HepG2 (cell line): Measurements from ENCODE around the gene BAZ1B. TPM values are rescaled to one million over a fixed set of nuclear protein-coding genes. Genes with fewer than 3 reads are reported as not detected.

Experiments used
- ATM ChIP-seq: fragments of 450-650 bp; IDR thresholded peaks from 2 replicates; pipeline ENCODE4 v1.7.1; 2017; ENCODE audit warnings: mild to moderate bottlenecking, borderline replicate concordance
- ELF4 ChIP-seq: sonication (generic); formaldehyde crosslinking; IDR thresholded peaks from 2 replicates; pipeline ENCODE4 v1.5.0; 2020; ENCODE audit warnings: missing genetic modification reagents, mild to moderate bottlenecking, moderate library complexity, borderline replicate concordance
- FOSL1 ChIP-seq: sonication (generic); formaldehyde crosslinking; IDR thresholded peaks from 2 replicates; pipeline ENCODE4 v1.9.0; 2021; ENCODE audit warnings: missing genetic modification reagents, borderline replicate concordance
- MED8 ChIP-seq: sonication (generic); formaldehyde crosslinking; IDR thresholded peaks from 2 replicates; pipeline ENCODE4 v1.8.1; 2023; ENCODE audit warnings: mild to moderate bottlenecking, missing genetic modification reagents; ENCODE audit not compliant: insufficient replicate concordance
- MIER3 ChIP-seq: IDR thresholded peaks from 2 replicates; pipeline ENCODE4 v1.6.1; 2016; ENCODE audit warnings: missing compliant biosample characterization, borderline replicate concordance
- MYNN ChIP-seq: sonication (generic); formaldehyde crosslinking; IDR thresholded peaks from 2 replicates; pipeline ENCODE4 v1.4.0; 2020; ENCODE audit warnings: mild to moderate bottlenecking, low read depth, missing genetic modification reagents
- SNAPC2 ChIP-seq: sonication (generic); formaldehyde crosslinking; IDR thresholded peaks from 2 replicates; pipeline ENCODE4 v1.8.1; 2022; ENCODE audit warnings: mild to moderate bottlenecking, missing genetic modification reagents
- TAF1 ChIP-seq: sonication (generic); formaldehyde crosslinking; IDR thresholded peaks from 2 replicates; pipeline ENCODE4 v1.4.0; 2020; ENCODE audit warnings: missing genetic modification reagents
- YY1 ChIP-seq: IDR thresholded peaks from 2 replicates; pipeline ENCODE4 v1.6.1; 2011; ENCODE audit warnings: low read length, low read depth, moderate library complexity, mild to moderate bottlenecking; ENCODE audit not compliant: insufficient read depth, insufficient replicate concordance
- ZNF550 ChIP-seq: sonication (generic); formaldehyde crosslinking; IDR thresholded peaks from 2 replicates; pipeline ENCODE4 v1.4.0; 2020; ENCODE audit warnings: mild to moderate bottlenecking, missing genetic modification reagents, borderline replicate concordance
- ZNF790 ChIP-seq: sonication (generic); formaldehyde crosslinking; IDR thresholded peaks from 2 replicates; pipeline ENCODE4 v1.8.0; 2022; ENCODE audit warnings: missing genetic modification reagents, mild to moderate bottlenecking, borderline replicate concordance
- polyA plus RNA-seq, 8 experiments: library from polyadenylated mRNA; depleted of rRNA in 3 of 8; stranded (reverse) in 7 of 8; unstranded in 1 of 8; fragments of >200 nt; fragmentation: Illumina TruSeq in 4 of 8; extraction: Trizol in 4 of 8; gene quantifications; 2 replicates each; pipeline versions ENCODE4 v1.2.1 to v1.2.3, GENCODE V29; 2011 to 2016; ENCODE audit warnings: low read depth in 4 of 8, missing spikeins in 1 of 8, mixed read lengths in 1 of 8; ENCODE audit not compliant: insufficient read depth in 1 of 8
- total RNA-seq, 5 experiments: library from RNA; depleted of rRNA; stranded (reverse); fragments of >200 nt; fragmentation: Illumina TruSeq; extraction: Trizol; gene quantifications; 2 replicates each; pipeline ENCODE4 v1.2.3, GENCODE V29; 2016; ENCODE audit warnings: low read depth in 1 of 5
- TF ChIP-seq, protein P1 (sequence below): sonication (generic); formaldehyde crosslinking; IDR thresholded peaks from 2 replicates; pipeline ENCODE4 v1.5.0; 2020; ENCODE audit warnings: mild to moderate bottlenecking, missing genetic modification reagents, borderline replicate concordance
- TF ChIP-seq, protein P2 (sequence below): sonication (generic); formaldehyde crosslinking; conservative IDR thresholded peaks from 2 replicates; pipeline ENCODE4 v1.4.0; 2020; ENCODE audit warnings: missing genetic modification reagents
- TF ChIP-seq, protein P3 (sequence below): sonication (generic); formaldehyde crosslinking; IDR thresholded peaks from 2 replicates; pipeline ENCODE4 v1.8.1; 2023; ENCODE audit warnings: mild to moderate bottlenecking, moderate library complexity, missing genetic modification reagents
- TF ChIP-seq, protein P4 (sequence below): sonication (generic); formaldehyde crosslinking; IDR thresholded peaks from 2 replicates; pipeline ENCODE4 v1.4.0; 2020; ENCODE audit warnings: missing genetic modification reagents

BAZ1B gene
- total and polyA plus RNA-seq, 2 of the 13 experiments (the other 11 are each of a cell fraction or from before 2014, with no cell fraction given), result 18.6 to 69.4 TPM

DNA sequence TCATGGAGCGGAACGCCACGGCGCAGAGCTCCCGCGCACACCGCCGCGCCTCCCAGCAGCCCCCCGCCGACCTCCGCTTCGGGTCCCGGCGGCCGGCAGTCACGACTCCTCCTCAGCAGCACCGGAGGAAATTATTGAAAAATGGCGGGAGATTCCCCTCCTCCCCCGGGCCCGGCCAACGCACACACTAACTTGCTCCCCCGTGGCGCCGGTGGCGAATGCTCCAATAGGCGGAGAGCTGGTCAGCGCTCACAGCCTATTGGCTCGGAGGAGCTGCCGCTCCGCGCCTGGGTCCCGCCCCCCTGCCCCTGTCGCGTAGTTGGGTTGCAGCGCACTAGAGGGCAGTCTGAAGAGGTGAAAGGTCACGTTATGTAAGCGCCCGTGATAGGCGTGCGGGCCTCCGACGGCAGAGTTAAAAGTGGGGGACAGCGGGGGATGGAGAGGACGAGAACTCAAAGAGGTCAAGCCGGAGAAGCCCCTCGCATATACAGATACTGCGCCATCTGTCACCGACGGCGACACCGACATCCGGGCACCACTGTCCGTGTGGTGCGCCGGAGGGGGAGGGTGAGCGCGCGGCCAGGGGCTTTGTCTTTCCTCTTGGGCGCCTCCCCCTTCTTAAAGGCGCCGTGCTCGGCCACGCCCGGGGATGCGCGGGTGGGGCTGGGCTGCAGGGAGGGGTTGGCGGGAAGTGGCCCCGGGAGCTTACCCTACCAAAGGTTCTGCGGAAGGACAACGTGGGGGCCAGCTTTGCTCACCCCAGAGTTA, at the start of gene BAZ1B (continued):
- TF ChIP-seq, protein P1, sequence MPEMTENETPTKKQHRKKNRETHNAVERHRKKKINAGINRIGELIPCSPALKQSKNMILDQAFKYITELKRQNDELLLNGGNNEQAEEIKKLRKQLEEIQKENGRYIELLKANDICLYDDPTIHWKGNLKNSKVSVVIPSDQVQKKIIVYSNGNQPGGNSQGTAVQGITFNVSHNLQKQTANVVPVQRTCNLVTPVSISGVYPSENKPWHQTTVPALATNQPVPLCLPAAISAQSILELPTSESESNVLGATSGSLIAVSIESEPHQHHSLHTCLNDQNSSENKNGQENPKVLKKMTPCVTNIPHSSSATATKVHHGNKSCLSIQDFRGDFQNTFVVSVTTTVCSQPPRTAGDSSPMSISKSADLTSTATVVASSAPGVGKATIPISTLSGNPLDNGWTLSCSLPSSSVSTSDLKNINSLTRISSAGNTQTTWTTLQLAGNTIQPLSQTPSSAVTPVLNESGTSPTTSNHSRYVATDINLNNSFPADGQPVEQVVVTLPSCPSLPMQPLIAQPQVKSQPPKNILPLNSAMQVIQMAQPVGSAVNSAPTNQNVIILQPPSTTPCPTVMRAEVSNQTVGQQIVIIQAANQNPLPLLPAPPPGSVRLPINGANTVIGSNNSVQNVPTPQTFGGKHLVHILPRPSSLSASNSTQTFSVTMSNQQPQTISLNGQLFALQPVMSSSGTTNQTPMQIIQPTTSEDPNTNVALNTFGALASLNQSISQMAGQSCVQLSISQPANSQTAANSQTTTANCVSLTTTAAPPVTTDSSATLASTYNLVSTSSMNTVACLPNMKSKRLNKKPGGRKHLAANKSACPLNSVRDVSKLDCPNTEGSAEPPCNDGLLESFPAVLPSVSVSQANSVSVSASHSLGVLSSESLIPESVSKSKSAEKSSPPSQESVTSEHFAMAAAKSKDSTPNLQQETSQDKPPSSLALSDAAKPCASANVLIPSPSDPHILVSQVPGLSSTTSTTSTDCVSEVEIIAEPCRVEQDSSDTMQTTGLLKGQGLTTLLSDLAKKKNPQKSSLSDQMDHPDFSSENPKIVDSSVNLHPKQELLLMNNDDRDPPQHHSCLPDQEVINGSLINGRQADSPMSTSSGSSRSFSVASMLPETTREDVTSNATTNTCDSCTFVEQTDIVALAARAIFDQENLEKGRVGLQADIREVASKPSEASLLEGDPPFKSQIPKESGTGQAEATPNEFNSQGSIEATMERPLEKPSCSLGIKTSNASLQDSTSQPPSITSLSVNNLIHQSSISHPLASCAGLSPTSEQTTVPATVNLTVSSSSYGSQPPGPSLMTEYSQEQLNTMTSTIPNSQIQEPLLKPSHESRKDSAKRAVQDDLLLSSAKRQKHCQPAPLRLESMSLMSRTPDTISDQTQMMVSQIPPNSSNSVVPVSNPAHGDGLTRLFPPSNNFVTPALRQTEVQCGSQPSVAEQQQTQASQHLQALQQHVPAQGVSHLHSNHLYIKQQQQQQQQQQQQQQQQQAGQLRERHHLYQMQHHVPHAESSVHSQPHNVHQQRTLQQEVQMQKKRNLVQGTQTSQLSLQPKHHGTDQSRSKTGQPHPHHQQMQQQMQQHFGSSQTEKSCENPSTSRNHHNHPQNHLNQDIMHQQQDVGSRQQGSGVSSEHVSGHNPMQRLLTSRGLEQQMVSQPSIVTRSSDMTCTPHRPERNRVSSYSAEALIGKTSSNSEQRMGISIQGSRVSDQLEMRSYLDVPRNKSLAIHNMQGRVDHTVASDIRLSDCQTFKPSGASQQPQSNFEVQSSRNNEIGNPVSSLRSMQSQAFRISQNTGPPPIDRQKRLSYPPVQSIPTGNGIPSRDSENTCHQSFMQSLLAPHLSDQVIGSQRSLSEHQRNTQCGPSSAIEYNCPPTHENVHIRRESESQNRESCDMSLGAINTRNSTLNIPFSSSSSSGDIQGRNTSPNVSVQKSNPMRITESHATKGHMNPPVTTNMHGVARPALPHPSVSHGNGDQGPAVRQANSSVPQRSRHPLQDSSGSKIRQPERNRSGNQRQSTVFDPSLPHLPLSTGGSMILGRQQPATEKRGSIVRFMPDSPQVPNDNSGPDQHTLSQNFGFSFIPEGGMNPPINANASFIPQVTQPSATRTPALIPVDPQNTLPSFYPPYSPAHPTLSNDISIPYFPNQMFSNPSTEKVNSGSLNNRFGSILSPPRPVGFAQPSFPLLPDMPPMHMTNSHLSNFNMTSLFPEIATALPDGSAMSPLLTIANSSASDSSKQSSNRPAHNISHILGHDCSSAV, result no peak
- TF ChIP-seq, protein P2, sequence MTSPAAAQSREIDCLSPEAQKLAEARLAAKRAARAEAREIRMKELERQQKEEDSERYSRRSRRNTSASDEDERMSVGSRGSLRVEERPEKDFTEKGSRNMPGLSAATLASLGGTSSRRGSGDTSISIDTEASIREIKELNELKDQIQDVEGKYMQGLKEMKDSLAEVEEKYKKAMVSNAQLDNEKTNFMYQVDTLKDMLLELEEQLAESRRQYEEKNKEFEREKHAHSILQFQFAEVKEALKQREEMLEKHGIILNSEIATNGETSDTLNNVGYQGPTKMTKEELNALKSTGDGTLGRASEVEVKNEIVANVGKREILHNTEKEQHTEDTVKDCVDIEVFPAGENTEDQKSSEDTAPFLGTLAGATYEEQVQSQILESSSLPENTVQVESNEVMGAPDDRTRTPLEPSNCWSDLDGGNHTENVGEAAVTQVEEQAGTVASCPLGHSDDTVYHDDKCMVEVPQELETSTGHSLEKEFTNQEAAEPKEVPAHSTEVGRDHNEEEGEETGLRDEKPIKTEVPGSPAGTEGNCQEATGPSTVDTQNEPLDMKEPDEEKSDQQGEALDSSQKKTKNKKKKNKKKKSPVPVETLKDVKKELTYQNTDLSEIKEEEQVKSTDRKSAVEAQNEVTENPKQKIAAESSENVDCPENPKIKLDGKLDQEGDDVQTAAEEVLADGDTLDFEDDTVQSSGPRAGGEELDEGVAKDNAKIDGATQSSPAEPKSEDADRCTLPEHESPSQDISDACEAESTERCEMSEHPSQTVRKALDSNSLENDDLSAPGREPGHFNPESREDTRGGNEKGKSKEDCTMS (CRISPR knock-in tag), result no peak
- TF ChIP-seq MYNN (CRISPR knock-in tag) (0 out of 2 replicates have a peak, but pooled peaks have one; percentile 76), ATM (no peak), ELF4 (CRISPR knock-in tag) (no peak), ZNF790 (CRISPR knock-in tag) (peak; percentile 48; the same call in 1 of the 2 replicates), FOSL1 (CRISPR knock-in tag) (no peak), ZNF550 (CRISPR knock-in tag) (no peak), TAF1 (CRISPR knock-in tag) (peak; percentile 79), MED8 (CRISPR knock-in tag) (no peak), YY1 (peak; percentile 84), SNAPC2 (no peak), MIER3 (CRISPR knock-in tag) (peak; percentile 86)
- TF ChIP-seq, protein P3, sequence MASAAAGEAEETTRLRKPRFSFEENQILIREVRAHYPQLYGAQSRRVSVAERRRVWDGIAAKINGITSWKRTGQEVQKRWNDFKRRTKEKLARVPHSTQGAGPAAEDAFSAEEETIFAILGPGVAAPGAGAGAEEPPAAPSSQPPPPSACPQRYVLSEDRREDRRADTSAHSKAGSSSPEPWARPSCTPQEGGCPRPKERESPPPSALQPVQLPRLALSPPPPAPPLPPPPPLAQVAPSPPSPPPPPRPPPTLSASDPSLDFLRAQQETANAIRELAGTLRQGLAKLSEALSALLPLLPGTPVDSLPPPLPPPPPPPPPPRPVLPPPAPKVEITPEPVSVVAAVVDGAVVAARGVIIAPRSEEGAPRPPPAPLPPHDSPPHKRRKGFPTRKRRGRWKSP (CRISPR knock-in tag), result peak; percentile 76; the same call in 1 of the 2 replicates
- TF ChIP-seq, protein P4, sequence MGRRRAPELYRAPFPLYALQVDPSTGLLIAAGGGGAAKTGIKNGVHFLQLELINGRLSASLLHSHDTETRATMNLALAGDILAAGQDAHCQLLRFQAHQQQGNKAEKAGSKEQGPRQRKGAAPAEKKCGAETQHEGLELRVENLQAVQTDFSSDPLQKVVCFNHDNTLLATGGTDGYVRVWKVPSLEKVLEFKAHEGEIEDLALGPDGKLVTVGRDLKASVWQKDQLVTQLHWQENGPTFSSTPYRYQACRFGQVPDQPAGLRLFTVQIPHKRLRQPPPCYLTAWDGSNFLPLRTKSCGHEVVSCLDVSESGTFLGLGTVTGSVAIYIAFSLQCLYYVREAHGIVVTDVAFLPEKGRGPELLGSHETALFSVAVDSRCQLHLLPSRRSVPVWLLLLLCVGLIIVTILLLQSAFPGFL (CRISPR knock-in tag), result 0 out of 2 replicates have a peak, but pooled peaks have one; percentile 24
